GM20000 (cell line): ENCODE measurements around the gene ARHGAP24.

ENCODE experiments used
- DNase-seq: peaks from one replicate; pipeline ENCODE4 v3.0.0; 2012; ENCODE audit warnings: low spot score
- CTCF ChIP-seq: IDR thresholded peaks from 2 replicates; pipeline ENCODE4 v1.5.1; 2012; ENCODE audit warnings: mild to moderate bottlenecking, control low read depth; ENCODE audit errors: extremely low read depth, missing control alignments

Gene ARHGAP24

GRCh38 chr4:86032476-86033022 is 557.6 kb downstream of the ARHGAP24 start:
- DNase-seq = no peak
- TF ChIP-seq CTCF = no peak

- no peak for TF ChIP-seq CTCF
- DNase-seq = no peak
Observed at GRCh38 chr4:86033171-86033570, 558.2 kb downstream of the ARHGAP24 start.

GRCh38 chr4:86034616-86035015 is 559.7 kb downstream of the ARHGAP24 start:
- no peak for DNase-seq

GRCh38 chr4:86035688-86036087 is 560.7 kb downstream of the ARHGAP24 start:
- TF ChIP-seq CTCF = no peak
- no peak for DNase-seq

More at GRCh38 chr4:86034616-86035015, 559.7 kb downstream of the ARHGAP24 start:
- TF ChIP-seq CTCF = no peak

- TF ChIP-seq CTCF = no peak
- DNase-seq = no peak
Observed at GRCh38 chr4:86036736-86037135, 561.8 kb downstream of the ARHGAP24 start.

GRCh38 chr4:86038037-86038436 is 563.1 kb downstream of the ARHGAP24 start:
- TF ChIP-seq CTCF = no peak
- no peak for DNase-seq

GRCh38 chr4:86043755-86044592 is 569.0 kb downstream of the ARHGAP24 start:
- TF ChIP-seq CTCF = peak; percentile 34
- peak; percentile 15 for DNase-seq
